Measurements from ENCODE around the gene CRTC3. TPM values are rescaled to one million over a fixed set of nuclear protein-coding genes. Genes with fewer than 3 reads are reported as not detected.
"Not testable (repeated sequence)": the region's sequence is repeated elsewhere in the genome, so short reads cannot be mapped to it uniquely, and the experiment has no call there.

CRTC3 gene
- total and polyA plus RNA-seq, 8 donors = 7.1 to 17.6 (median 11.4) TPM

GRCh38 chr15:90650956-90651689 is 121.4 kb downstream of the CRTC3 start:
- Histone ChIP-seq H3K9me3 (no peaks in the 10 kb centered on the region), H3K36me3 (no peaks in the 10 kb centered on the region), H3K4me1 (peaks cover 0 to 4% (median 0%) of the 10 kb centered on the region in 3 donors), H3K27ac (no peak overlapping the region), H3K4me3 (no peak overlapping the region), H3K27me3 (no peaks in the 10 kb centered on the region)
- WGBS, 2 donors = 78 to 92% methylated on average over 14 of the region's 14 CpGs
- intact Hi-C loops (cut with DNase I) = loop anchor here in 1 of 3 donors (5.0 kb wide), 1 partner anchor 226 kb away; no protein-coding TSS in a partner anchor
- ATAC-seq (no peak), FAIRE-seq (no peak), DNase-seq (no peak)
- no peak for TF ChIP-seq CTCF (IDR thresholded peaks at IDR 0.05)

- H3K4me1 ChIP-seq = no peaks in the 10 kb centered on the region
- WGBS, 2 donors = 78 to 83% methylated on average over 11 to 12 of the region's 12 CpGs
- no peaks in the 10 kb centered on the region for H3K36me3 ChIP-seq
- DNase-seq (peak in 1 of 6 donors; percentile 35), ATAC-seq (peak in 1 of 4 donors; percentile 54), FAIRE-seq (no peak)
- H3K27me3 ChIP-seq = no peaks in the 10 kb centered on the region
- H3K4me3 ChIP-seq = no peak overlapping the region
- H3K9me3 ChIP-seq = no peaks in the 10 kb centered on the region
- intact Hi-C loops (cut with DNase I) = loop anchor here in 1 of 3 donors (5.0 kb wide), 1 partner anchor 223 kb away; no protein-coding TSS in a partner anchor
- TF ChIP-seq CTCF (IDR thresholded peaks at IDR 0.05) = no peak
- no peak overlapping the region for H3K27ac ChIP-seq
Measured at GRCh38 chr15:90654233-90655136, 124.8 kb downstream of the CRTC3 start.

GRCh38 chr15:90657520-90658172 is 127.9 kb downstream of the CRTC3 start:
- DNase-seq; H3K27me3 ChIP-seq; H3K36me3 ChIP-seq; FAIRE-seq; H3K4me3 ChIP-seq; H3K4me1 ChIP-seq; intact Hi-C loops (cut with DNase I); H3K27ac ChIP-seq; ATAC-seq; H3K9me3 ChIP-seq: not testable (repeated sequence)
- 55 to 62% methylated on average over 7 of the region's 7 CpGs for WGBS, 2 donors

- FAIRE-seq (no peak), DNase-seq (no peak), ATAC-seq (no peak)
- H3K9me3 ChIP-seq = no peaks in the 10 kb centered on the region
- 66 to 74% methylated on average over 4 of the region's 4 CpGs for WGBS, 2 donors
- no peak for TF ChIP-seq CTCF (IDR thresholded peaks at IDR 0.05)
- H3K27me3 ChIP-seq = no peaks in the 10 kb centered on the region
- no peaks in the 10 kb centered on the region for H3K36me3 ChIP-seq
- no peaks in the 10 kb centered on the region for H3K4me1 ChIP-seq
- intact Hi-C loops (cut with DNase I) = no loop called here
- no peak overlapping the region for H3K4me3 ChIP-seq
- H3K27ac ChIP-seq = no peak overlapping the region
Measured at GRCh38 chr15:90659481-90659880, 129.8 kb downstream of the CRTC3 start.

Measured in pancreas (tissue), 10 donors.